ENCODE data around the gene WDR27.

- TF ChIP-seq CTCF (IDR thresholded peaks at IDR 0.05; ENCODE audit: low read length) (no peak), EZH2 (IDR thresholded peaks at IDR 0.05; ENCODE audit: borderline replicate concordance, low read length) (no peak)
These were observed 284.7 kb downstream of the WDR27 start for GRCh38 chr6:169417101-169417500.
